Measurements from ENCODE around the gene EIF5AL1. TPM values are rescaled to one million over a fixed set of nuclear protein-coding genes. Genes with fewer than 3 reads are reported as not detected.

EIF5AL1 gene
- total and polyA plus RNA-seq, 7 experiments from 2014 or later, result 0.06 to 1.0 (median 0.25) TPM; not detected in 1

- Mint-ChIP-seq H3K9me3 (peaks cover 0 to 1% (median 0%) of the 10 kb centered on the region in 11 donors), H3K27ac (no peak overlapping the region), H3K4me1 (peaks cover 0 to 9% (median 7%) of the 10 kb centered on the region in 7 donors), H3K27me3 (peaks cover 22 to 34% (median 31%) of the 10 kb centered on the region in 5 donors), H3K36me3 (peaks cover 0 to 4% (median 0%) of the 10 kb centered on the region in 5 donors), H3K4me3 (no peak overlapping the region)
- H3K27me3 ChIP-seq (ENCODE audit: control insufficient read depth in 2 of 2, insufficient read depth in 2 of 2, low read length in 2 of 2), result no peaks in the 10 kb centered on the region
- no peaks in the 10 kb centered on the region for H3K36me3 ChIP-seq (ENCODE audit: control insufficient read depth in 2 of 3, insufficient read depth in 3 of 3, low read length in 3 of 3)
- H3K4me1 ChIP-seq (ENCODE audit: control insufficient read depth in 2 of 2, insufficient read depth in 2 of 2, low read length in 2 of 2), result no peaks in the 10 kb centered on the region
- no peak for DNase-seq
- intact Hi-C loops (cut with micrococcal nuclease), result no loop called here
- H3K27ac ChIP-seq (ENCODE audit: low read depth, low read length), result no peak overlapping the region
- no peak overlapping the region for H3K4me3 ChIP-seq (ENCODE audit: low read length)
- ChIA-PET CTCF (no interaction called here), POLR2A (no interaction called here)
- no peaks in the 10 kb centered on the region for H3K9me3 ChIP-seq (ENCODE audit: control insufficient read depth in 2 of 3, low read length in 3 of 3)
- no peak for ATAC-seq
These were observed 51.1 kb downstream of the EIF5AL1 start for GRCh38 chr10:79563426-79563825.

Other genes with a start within 250 kb of the EIF5AL1 start
- 100 to 1,000 TPM in 1 of 5 experiments, 10 to 100 TPM in 4; 20.6 to 192 (median 73.3) TPM for gene PPIF, start 165.1 kb upstream of the EIF5AL1 start, total RNA-seq
- gene PPIF, start 165.1 kb upstream of the EIF5AL1 start, polyA plus RNA-seq, result 10 to 100 TPM in 1 of 2 donors, 1 to 10 TPM in 1; 8.7 to 12.9 TPM
- gene ZCCHC24, start 66.9 kb upstream of the EIF5AL1 start, total RNA-seq, result 1 to 10 TPM in 2 of 5 experiments, under 1 TPM in 3; 0.58 to 2.0 (median 0.76) TPM
- under 1 TPM; 0.30 to 0.54 TPM for gene ZCCHC24, start 66.9 kb upstream of the EIF5AL1 start, polyA plus RNA-seq
- not detected for gene SFTPA2, start 47.9 kb downstream of the EIF5AL1 start, total RNA-seq
- gene SFTPA2, start 47.9 kb downstream of the EIF5AL1 start, polyA plus RNA-seq, result not detected
- not detected for gene SFTPA1, start 98.4 kb downstream of the EIF5AL1 start, total RNA-seq
- not detected for gene SFTPA1, start 98.4 kb downstream of the EIF5AL1 start, polyA plus RNA-seq
- 1 to 10 TPM; 1.2 to 3.6 (median 2.0) TPM for gene NUTM2B, start 190.7 kb downstream of the EIF5AL1 start, total RNA-seq
- under 1 TPM; 0.09 to 0.11 TPM for gene NUTM2B, start 190.7 kb downstream of the EIF5AL1 start, polyA plus RNA-seq

All from naive thymus-derived CD4-positive, alpha-beta T cell (primary cell).